22Rv1 (cell line): ENCODE results near the gene CD101.

Experiments used
- H3K27ac ChIP-seq: fragments of 450-650 bp; 2 replicates; pipeline ENCODE4 v1.5.1; 2017
- CTCF ChIP-seq: fragments of 450-650 bp; IDR thresholded peaks from 2 replicates; pipeline ENCODE4 v1.5.1; 2017; ENCODE audit warnings: mild to moderate bottlenecking
- ZFX ChIP-seq: fragments of 450-650 bp; IDR thresholded peaks from 2 replicates; pipeline ENCODE4 v1.6.1; 2017; ENCODE audit warnings: antibody characterized with exemption, borderline replicate concordance

The CD101 gene

GRCh38 chr1:117070124-117070523, 68.6 kb downstream of the CD101 start:
- TF ChIP-seq ZFX (no peak), CTCF (no peak)
- H3K27ac ChIP-seq = no peak overlapping the region

- TF ChIP-seq ZFX (no peak), CTCF (no peak)
- H3K27ac ChIP-seq = no peak overlapping the region
Measured at GRCh38 chr1:117076648-117077047, 75.1 kb downstream of the CD101 start.

GRCh38 chr1:117077267-117077666, 75.7 kb downstream of the CD101 start:
- TF ChIP-seq ZFX (no peak), CTCF (no peak)
- H3K27ac ChIP-seq = no peak overlapping the region

GRCh38 chr1:117079737-117080136, 78.2 kb downstream of the CD101 start:
- TF ChIP-seq ZFX (no peak), CTCF (no peak)

GRCh38 chr1:117084231-117084630, 82.7 kb downstream of the CD101 start:
- no peak overlapping the region for H3K27ac ChIP-seq
- TF ChIP-seq ZFX (no peak), CTCF (no peak)

More at GRCh38 chr1:117079737-117080136, 78.2 kb downstream of the CD101 start:
- no peak overlapping the region for H3K27ac ChIP-seq
